ENCODE measurements around the gene EIF1B. TPM values are rescaled to one million over a fixed set of nuclear protein-coding genes. Genes with fewer than 3 reads are reported as not detected.
"Not testable (repeated sequence)": the region's sequence is repeated elsewhere in the genome, so short reads cannot be mapped to it uniquely, and the experiment has no call there.

The EIF1B gene
- total RNA-seq, result 261 TPM
- long read RNA-seq, transcript EIF1B-201 (4 exons, 1,010 nt), result major isoform, 228 of 241 reads
- long read RNA-seq, partial matches to known transcripts, result 0 of 241 reads
- long read RNA-seq, other reads (novel, unspliced or antisense), result 10 of 241 reads

- intact Hi-C loops (cut with DNase I), result loop anchor here (2.0 kb wide), 2 partner anchors 19 to 61 kb away; no protein-coding TSS in a partner anchor
Measured at GRCh38 chr3:40309418-40309924, at the start of gene EIF1B. Gene EIF1B, plus strand, starts transcription at chr3:40309707. Its CDS starts 235 bp downstream, at chr3:40309942.

GRCh38 chr3:40262331-40262730 is 47.2 kb upstream of the EIF1B start:
- intact Hi-C loops (cut with DNase I), result no loop called here
- no peak for DNase-seq (ENCODE audit: low spot score)

More at GRCh38 chr3:40309418-40309924, at the start of gene EIF1B:
- peak; percentile 100 for DNase-seq (ENCODE audit: low spot score)

GRCh38 chr3:40264451-40264850 is 45.1 kb upstream of the EIF1B start:
- no peak for DNase-seq (ENCODE audit: low spot score)
- intact Hi-C loops (cut with DNase I), result no loop called here

GRCh38 chr3:40265181-40265580 is 44.3 kb upstream of the EIF1B start:
- intact Hi-C loops (cut with DNase I), result no loop called here

GRCh38 chr3:40267937-40268724 is 41.4 kb upstream of the EIF1B start:
- intact Hi-C loops (cut with DNase I), result no loop called here
- no peak for DNase-seq (ENCODE audit: low spot score)

More at GRCh38 chr3:40265181-40265580, 44.3 kb upstream of the EIF1B start:
- DNase-seq (ENCODE audit: low spot score), result no peak

GRCh38 chr3:40268802-40269524 is 40.5 kb upstream of the EIF1B start:
- no peak for DNase-seq (ENCODE audit: low spot score)
- intact Hi-C loops (cut with DNase I), result no loop called here

- DNase-seq (ENCODE audit: low spot score), result no peak
- intact Hi-C loops (cut with DNase I), result no loop called here
Measured at GRCh38 chr3:40278791-40279190, 30.7 kb upstream of the EIF1B start.

- DNase-seq (ENCODE audit: low spot score), result no peak
- intact Hi-C loops (cut with DNase I), result no loop called here
Measured at GRCh38 chr3:40281995-40282394, 27.5 kb upstream of the EIF1B start.

GRCh38 chr3:40283057-40283456 is 26.4 kb upstream of the EIF1B start:
- DNase-seq (ENCODE audit: low spot score); intact Hi-C loops (cut with DNase I): not testable (repeated sequence)

- intact Hi-C loops (cut with DNase I), result no loop called here
Measured at GRCh38 chr3:40287248-40287647, 22.3 kb upstream of the EIF1B start.

GRCh38 chr3:40290396-40290795 is 19.1 kb upstream of the EIF1B start:
- peak; percentile 82 for DNase-seq (ENCODE audit: low spot score)
- intact Hi-C loops (cut with DNase I), result loop anchor here (2.0 to 5.0 kb wide), 2 partner anchors 18 to 43 kb away; partner anchors contain the start of gene EIF1B

More at GRCh38 chr3:40287248-40287647, 22.3 kb upstream of the EIF1B start:
- DNase-seq (ENCODE audit: low spot score), result no peak

- intact Hi-C loops (cut with DNase I), result loop anchor here (2.0 to 5.0 kb wide), 2 partner anchors 17 to 44 kb away; partner anchors contain the start of gene EIF1B
- DNase-seq (ENCODE audit: low spot score), result no peak
Measured at GRCh38 chr3:40291471-40291870, 18.0 kb upstream of the EIF1B start.

- no peak for DNase-seq (ENCODE audit: low spot score)
- intact Hi-C loops (cut with DNase I), result loop anchor here (5.0 kb wide), 1 partner anchor 45 kb away; no protein-coding TSS in a partner anchor
Measured at GRCh38 chr3:40292637-40293349, 16.7 kb upstream of the EIF1B start.

GRCh38 chr3:40294434-40294833 is 15.1 kb upstream of the EIF1B start:
- intact Hi-C loops (cut with DNase I), result loop anchor here (5.0 kb wide), 1 partner anchor 47 kb away; no protein-coding TSS in a partner anchor
- DNase-seq (ENCODE audit: low spot score), result no peak

- intact Hi-C loops (cut with DNase I), result no loop called here
- no peak for DNase-seq (ENCODE audit: low spot score)
Measured at GRCh38 chr3:40298075-40298474, 11.4 kb upstream of the EIF1B start.

- no peak for DNase-seq (ENCODE audit: low spot score)
- intact Hi-C loops (cut with DNase I), result no loop called here
Measured at GRCh38 chr3:40299130-40299720, 10.3 kb upstream of the EIF1B start.

GRCh38 chr3:40299721-40300335 is 9.7 kb upstream of the EIF1B start:
- no peak for DNase-seq (ENCODE audit: low spot score)
- intact Hi-C loops (cut with DNase I), result no loop called here

- intact Hi-C loops (cut with DNase I), result no loop called here
Measured at GRCh38 chr3:40302784-40303183, 6.7 kb upstream of the EIF1B start.

GRCh38 chr3:40304352-40304751 is 5.2 kb upstream of the EIF1B start:
- DNase-seq (ENCODE audit: low spot score), result no peak

More at GRCh38 chr3:40302784-40303183, 6.7 kb upstream of the EIF1B start:
- DNase-seq (ENCODE audit: low spot score), result no peak

More at GRCh38 chr3:40304352-40304751, 5.2 kb upstream of the EIF1B start:
- intact Hi-C loops (cut with DNase I), result no loop called here

Data from cardiac septum (tissue), 1 donor.